Neural crest cell (in vitro differentiated cells): ENCODE measurements around the gene CDH13. TPM values are rescaled to one million over a fixed set of nuclear protein-coding genes. Genes with fewer than 3 reads are reported as not detected.

ENCODE experiments used
- DNase-seq: peaks from one replicate; pipeline ENCODE4 v3.0.0; 2021; ENCODE audit warnings: low read depth, mixed read lengths, low spot score
- H3K27ac Mint-ChIP-seq: one replicate; pipeline ENCODE4 v1.8.0; 2021; ENCODE audit warnings: mild to moderate bottlenecking, mixed read lengths; ENCODE audit not compliant: unreplicated experiment
- H3K27me3 Mint-ChIP-seq: 2 replicates; pipeline ENCODE4 v1.8.0; 2021; ENCODE audit warnings: low read depth, mild to moderate bottlenecking, mixed read lengths
- H3K36me3 Mint-ChIP-seq: 2 replicates; pipeline ENCODE4 v1.8.0; 2021; ENCODE audit warnings: low read depth, mild to moderate bottlenecking, mixed read lengths
- H3K4me1 Mint-ChIP-seq: 2 replicates; pipeline ENCODE4 v1.8.0; 2021; ENCODE audit warnings: mixed read lengths
- H3K4me3 Mint-ChIP-seq: one replicate; pipeline ENCODE4 v1.8.0; 2021; ENCODE audit warnings: mild to moderate bottlenecking, mixed read lengths
- H3K9me3 Mint-ChIP-seq: 2 replicates; pipeline ENCODE4 v1.8.0; 2021; ENCODE audit warnings: mixed read lengths
- CTCF ChIP-seq: fragments of 200-600 bp; sonication (generic); conservative IDR thresholded peaks from 2 replicates; pipeline ENCODE4 v1.5.0; 2021; ENCODE audit warnings: antibody characterized with exemption, mild to moderate bottlenecking
- total RNA-seq: library from RNA; stranded (reverse); gene quantifications from 2 replicates; pipeline ENCODE4 v1.2.1, GENCODE V29; 2021

The CDH13 gene
- total RNA-seq, 1 donor from 2014 or later, result 1.1 TPM

GRCh38 chr16:82767808-82768207, 141.0 kb downstream of the CDH13 start:
- no peaks in the 10 kb centered on the region for H3K9me3 Mint-ChIP-seq
- TF ChIP-seq CTCF, result no peak
- H3K4me3 Mint-ChIP-seq, result no peak overlapping the region
- no peak overlapping the region for H3K27ac Mint-ChIP-seq
- no peak for DNase-seq
- peaks cover 4% of the 10 kb centered on the region for H3K27me3 Mint-ChIP-seq
- no peaks in the 10 kb centered on the region for H3K36me3 Mint-ChIP-seq
- H3K4me1 Mint-ChIP-seq, result no peaks in the 10 kb centered on the region

GRCh38 chr16:82769845-82770244, 143.1 kb downstream of the CDH13 start:
- H3K9me3 Mint-ChIP-seq, result no peaks in the 10 kb centered on the region
- no peaks in the 10 kb centered on the region for H3K36me3 Mint-ChIP-seq
- no peak overlapping the region for H3K27ac Mint-ChIP-seq
- no peak for TF ChIP-seq CTCF
- no peak overlapping the region for H3K4me3 Mint-ChIP-seq
- H3K4me1 Mint-ChIP-seq, result no peaks in the 10 kb centered on the region
- no peak for DNase-seq
- H3K27me3 Mint-ChIP-seq, result peaks cover 6% of the 10 kb centered on the region

- no peaks in the 10 kb centered on the region for H3K4me1 Mint-ChIP-seq
- H3K36me3 Mint-ChIP-seq, result no peaks in the 10 kb centered on the region
- no peak overlapping the region for H3K4me3 Mint-ChIP-seq
- DNase-seq, result no peak
- peaks cover 5% of the 10 kb centered on the region for H3K27me3 Mint-ChIP-seq
- TF ChIP-seq CTCF, result no peak
- no peak overlapping the region for H3K27ac Mint-ChIP-seq
- H3K9me3 Mint-ChIP-seq, result no peaks in the 10 kb centered on the region
These were observed 145.4 kb downstream of the CDH13 start for GRCh38 chr16:82772215-82772614.

GRCh38 chr16:82773018-82773417, 146.2 kb downstream of the CDH13 start:
- Mint-ChIP-seq H3K4me3 (no peak overlapping the region), H3K27ac (no peak overlapping the region), H3K36me3 (no peaks in the 10 kb centered on the region), H3K27me3 (peaks cover 5% of the 10 kb centered on the region), H3K4me1 (no peaks in the 10 kb centered on the region), H3K9me3 (no peaks in the 10 kb centered on the region)
- no peak for TF ChIP-seq CTCF
- no peak for DNase-seq

GRCh38 chr16:82776470-82777146, 149.8 kb downstream of the CDH13 start:
- no peaks in the 10 kb centered on the region for H3K36me3 Mint-ChIP-seq
- no peak overlapping the region for H3K27ac Mint-ChIP-seq
- peaks cover 3% of the 10 kb centered on the region for H3K4me1 Mint-ChIP-seq
- no peak overlapping the region for H3K4me3 Mint-ChIP-seq
- H3K9me3 Mint-ChIP-seq, result no peaks in the 10 kb centered on the region
- DNase-seq, result no peak
- TF ChIP-seq CTCF, result no peak
- peaks cover 15% of the 10 kb centered on the region for H3K27me3 Mint-ChIP-seq
